ENCODE results near the gene ABCE1.

Gene ABCE1

GRCh38 chr4:145097821-145098674 is at the start of gene ABCE1, which contains the start of gene ANAPC10:
ABCE1 (plus strand) TSS chr4:145098311; CDS start chr4:145104413, 6,102 bp downstream.
ANAPC10 (minus strand) TSS chr4:145098196; CDS start chr4:145096099, 2,097 bp downstream.
- DNase-seq (ENCODE audit: low read depth) = peak; percentile 90

- no peak for DNase-seq (ENCODE audit: low read depth)
Measured at GRCh38 chr4:145048817-145049216, 49.3 kb upstream of the ABCE1 start.

- DNase-seq (ENCODE audit: low read depth) = no peak
Measured at GRCh38 chr4:145049241-145049640, 48.9 kb upstream of the ABCE1 start.

GRCh38 chr4:145055533-145056257 is 42.4 kb upstream of the ABCE1 start:
- DNase-seq (ENCODE audit: low read depth) = no peak

- DNase-seq (ENCODE audit: low read depth) = no peak
Measured at GRCh38 chr4:145056325-145057130, 41.6 kb upstream of the ABCE1 start.

- DNase-seq (ENCODE audit: low read depth) = no peak
Measured at GRCh38 chr4:145058256-145058655, 39.9 kb upstream of the ABCE1 start.

- DNase-seq (ENCODE audit: low read depth) = no peak
Measured at GRCh38 chr4:145061318-145061920, 36.7 kb upstream of the ABCE1 start.

- no peak for DNase-seq (ENCODE audit: low read depth)
Measured at GRCh38 chr4:145066063-145066501, 32.0 kb upstream of the ABCE1 start.

GRCh38 chr4:145069361-145069760 is 28.8 kb upstream of the ABCE1 start:
- DNase-seq (ENCODE audit: low read depth) = no peak

- DNase-seq (ENCODE audit: low read depth) = no peak
Measured at GRCh38 chr4:145071560-145071959, 26.6 kb upstream of the ABCE1 start.

- no peak for DNase-seq (ENCODE audit: low read depth)
Measured at GRCh38 chr4:145075742-145076468, 22.2 kb upstream of the ABCE1 start.

GRCh38 chr4:145076469-145076855 is 21.6 kb upstream of the ABCE1 start:
- no peak for DNase-seq (ENCODE audit: low read depth)

- no peak for DNase-seq (ENCODE audit: low read depth)
Measured at GRCh38 chr4:145081756-145082155, 16.4 kb upstream of the ABCE1 start.

GRCh38 chr4:145083891-145084605 is 14.1 kb upstream of the ABCE1 start:
- DNase-seq (ENCODE audit: low read depth) = no peak

GRCh38 chr4:145090380-145090779 is 7.7 kb upstream of the ABCE1 start:
- no peak for DNase-seq (ENCODE audit: low read depth)

- DNase-seq (ENCODE audit: low read depth) = no peak
Measured at GRCh38 chr4:145093638-145094037, 4.5 kb upstream of the ABCE1 start.

GRCh38 chr4:145097331-145097820 is 735 bp upstream of the ABCE1 start:
- no peak for DNase-seq (ENCODE audit: low read depth)

- DNase-seq (ENCODE audit: low read depth) = no peak
Measured at GRCh38 chr4:145098675-145099037, 545 bp downstream of the ABCE1 start.

GRCh38 chr4:145099653-145100052 is 1.5 kb downstream of the ABCE1 start:
- no peak for DNase-seq (ENCODE audit: low read depth)

GRCh38 chr4:145101091-145101490 is 3.0 kb downstream of the ABCE1 start:
- no peak for DNase-seq (ENCODE audit: low read depth)
